GF-D8 (cell line): ENCODE measurements around the gene CTBP2.

ENCODE experiments used
- DNase-seq: peaks from one replicate; lab custom pipeline; 2025; lab: John Stamatoyannopoulos, UW

CTBP2 gene

DNA sequence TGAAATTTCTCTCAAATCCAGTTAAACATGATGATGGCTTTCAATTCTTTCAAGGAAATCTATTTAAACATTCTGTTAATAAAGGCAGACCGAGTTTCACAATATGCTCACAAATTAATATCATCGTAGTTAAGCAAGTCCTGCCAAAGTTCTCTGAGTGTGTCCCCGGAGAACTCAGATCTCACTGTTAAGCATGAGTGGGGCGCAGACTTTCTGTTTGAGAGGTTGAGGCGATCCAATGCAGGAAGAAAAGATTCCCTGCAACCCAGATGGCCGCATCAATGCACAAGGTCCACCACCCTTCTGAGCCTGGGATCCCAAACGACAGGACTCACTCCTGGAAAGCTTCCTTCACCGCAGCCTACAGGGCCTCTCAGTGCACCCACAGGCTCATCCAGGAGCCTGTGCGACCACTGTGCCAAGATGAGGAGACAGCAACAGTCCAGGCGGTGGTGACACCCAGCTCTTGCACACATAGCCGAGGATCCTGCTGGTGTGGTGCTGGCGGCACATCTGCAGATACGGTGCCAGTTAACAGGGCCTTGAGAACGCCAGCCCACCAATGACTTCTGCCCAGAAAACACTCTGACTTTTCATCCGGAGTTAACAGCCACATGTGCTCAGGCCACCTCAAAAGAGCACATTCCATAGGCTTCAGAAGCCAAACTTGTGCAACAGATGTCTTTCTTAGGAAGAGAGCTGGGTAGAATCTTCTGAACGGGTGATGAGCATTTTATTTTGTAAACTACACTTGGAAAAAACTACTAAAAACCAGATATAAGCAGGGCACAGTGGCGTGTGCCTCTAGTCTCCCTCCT lies 116.3 kb downstream of the CTBP2 start:
- no peak for DNase-seq

GRCh38 chr10:125041856-125042506 lies 118.4 kb downstream of the CTBP2 start:
- DNase-seq: no peak

DNA sequence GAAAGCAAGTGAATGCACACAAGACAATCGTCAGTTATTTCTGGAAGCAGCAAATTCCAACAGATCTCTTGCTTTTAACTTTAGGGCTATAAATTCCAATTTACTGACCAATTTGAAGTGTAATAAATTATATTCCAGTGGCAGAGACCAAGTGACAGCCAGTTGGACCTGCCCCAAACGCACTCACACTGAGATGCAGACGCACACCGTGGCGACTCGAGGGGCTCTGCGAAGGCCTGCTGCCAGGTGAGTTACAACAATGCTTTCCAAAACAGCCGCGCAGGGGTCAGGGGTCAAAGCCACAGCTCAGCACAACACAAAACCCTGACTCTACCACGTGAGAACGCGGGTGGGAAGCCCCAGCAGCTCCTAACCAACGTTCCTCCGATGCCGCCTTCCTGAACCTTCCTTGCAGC lies 121.0 kb downstream of the CTBP2 start:
- no peak for DNase-seq

DNA sequence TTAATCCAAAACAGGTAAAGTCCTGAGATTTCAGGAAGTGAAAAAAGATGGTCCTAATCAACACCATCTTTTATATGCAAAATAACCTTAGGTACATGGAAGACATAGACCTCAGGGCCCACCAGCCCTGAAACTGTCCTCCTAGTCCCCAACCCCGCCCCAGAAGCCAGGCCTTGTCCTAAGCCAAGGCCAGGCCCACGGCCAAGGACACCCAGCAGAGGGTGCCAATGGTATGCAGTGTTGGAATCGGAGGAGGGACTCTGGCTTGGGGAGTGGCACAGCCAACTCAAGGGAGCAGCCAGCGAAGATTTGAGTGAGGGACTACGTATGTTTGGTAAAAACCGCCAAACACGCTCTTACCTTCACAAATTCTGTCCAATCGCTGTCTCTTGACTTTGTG lies 121.7 kb downstream of the CTBP2 start:
- no peak for DNase-seq

- no peak for DNase-seq
Measured at GRCh38 chr10:125037145-125037877, 123.1 kb downstream of the CTBP2 start.

DNA sequence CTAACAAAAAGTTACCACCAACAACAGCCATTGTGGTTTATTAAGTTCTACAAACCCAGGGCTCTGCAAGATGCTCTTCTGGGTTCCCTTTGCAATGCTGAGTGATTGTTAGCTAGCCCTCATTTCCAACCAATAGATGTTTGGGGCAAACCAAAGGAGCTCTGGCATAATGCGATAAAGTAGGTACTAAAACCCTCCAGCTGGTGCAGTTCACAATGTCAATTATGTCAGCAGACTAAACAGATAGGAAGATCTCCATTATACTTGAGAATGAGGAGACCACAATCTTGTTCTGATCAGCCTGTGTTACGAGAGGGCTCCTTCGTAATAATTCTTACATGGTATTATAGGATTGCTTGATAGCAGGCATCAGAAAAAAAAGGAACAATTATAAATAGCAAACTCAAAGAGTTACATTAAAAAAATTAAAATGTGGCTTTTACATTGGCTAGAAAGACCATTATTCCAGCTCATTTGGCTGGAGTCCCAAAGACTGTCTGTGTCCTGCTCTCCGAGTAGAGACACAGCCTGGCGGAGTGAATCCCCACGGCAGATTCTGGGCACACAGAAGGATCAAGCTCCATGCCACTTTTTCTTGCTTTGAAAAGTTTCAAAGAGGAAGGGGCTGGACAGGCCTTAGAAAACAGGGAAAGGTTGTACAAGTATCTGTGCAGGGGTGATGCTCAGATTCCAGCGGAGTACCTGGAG lies 124.6 kb downstream of the CTBP2 start:
- DNase-seq: no peak

DNA sequence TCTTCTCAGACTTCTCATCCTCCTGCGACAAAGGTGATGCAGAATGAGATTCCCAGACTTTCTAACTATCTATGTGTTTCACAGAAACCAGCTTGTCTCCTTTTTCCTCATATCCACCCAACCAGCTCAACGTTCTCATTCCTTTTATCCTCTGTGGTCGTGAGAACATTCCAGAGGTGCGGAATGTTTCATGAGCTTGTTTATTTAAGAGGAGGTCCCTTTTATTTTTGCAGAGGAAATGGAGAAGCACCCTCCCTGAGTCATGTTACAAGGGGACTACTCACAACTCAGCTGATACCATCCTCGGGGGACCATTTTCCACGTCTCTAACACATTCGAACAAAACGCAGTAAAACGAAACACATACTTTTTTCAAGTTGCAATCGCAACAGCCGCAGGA lies 125.2 kb downstream of the CTBP2 start:
- no peak for DNase-seq

- DNase-seq: no peak
Measured at GRCh38 chr10:125034675-125035074, 125.7 kb downstream of the CTBP2 start.

DNA sequence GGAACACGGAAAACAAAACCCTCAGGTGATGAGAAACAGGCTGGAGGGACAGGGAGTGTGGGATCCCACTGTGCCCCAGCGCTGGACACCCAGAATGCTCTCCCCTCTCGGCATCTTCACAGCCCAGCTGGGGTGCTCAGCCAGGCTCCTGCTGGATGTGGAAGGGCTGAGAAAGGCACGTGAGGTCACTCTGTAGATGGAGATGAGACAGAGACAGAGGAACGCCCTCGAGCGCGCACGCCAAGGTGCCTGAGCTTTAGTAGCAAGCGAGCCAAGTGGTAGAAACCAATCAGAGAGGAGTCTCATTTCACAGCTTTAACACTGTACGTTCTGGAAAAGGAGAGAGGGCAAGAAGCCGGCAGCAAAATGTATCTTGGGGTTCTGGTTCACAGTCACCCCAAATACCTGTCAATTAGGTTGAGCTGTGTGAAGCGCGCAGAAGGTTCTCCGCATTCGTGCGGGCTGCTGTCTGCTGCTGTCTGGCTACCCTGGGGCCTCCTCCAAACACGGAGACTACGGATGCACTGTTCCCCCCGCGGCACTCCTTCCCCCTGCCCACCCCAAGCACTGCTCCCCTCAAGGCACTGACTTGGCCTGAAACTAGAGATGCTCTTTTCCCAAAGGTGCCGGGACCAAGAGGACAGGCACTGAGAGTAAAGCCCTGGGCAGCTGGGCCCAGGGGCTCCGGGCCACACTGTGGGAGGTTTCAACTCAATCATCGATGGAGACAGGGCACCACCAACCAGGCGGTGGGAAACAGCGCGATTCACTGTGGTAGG lies 127.0 kb downstream of the CTBP2 start:
- no peak for DNase-seq

- no peak for DNase-seq
Measured at GRCh38 chr10:125032474-125033020, 127.8 kb downstream of the CTBP2 start.

- no peak for DNase-seq
Measured at GRCh38 chr10:125030567-125031197, 129.7 kb downstream of the CTBP2 start.

DNA sequence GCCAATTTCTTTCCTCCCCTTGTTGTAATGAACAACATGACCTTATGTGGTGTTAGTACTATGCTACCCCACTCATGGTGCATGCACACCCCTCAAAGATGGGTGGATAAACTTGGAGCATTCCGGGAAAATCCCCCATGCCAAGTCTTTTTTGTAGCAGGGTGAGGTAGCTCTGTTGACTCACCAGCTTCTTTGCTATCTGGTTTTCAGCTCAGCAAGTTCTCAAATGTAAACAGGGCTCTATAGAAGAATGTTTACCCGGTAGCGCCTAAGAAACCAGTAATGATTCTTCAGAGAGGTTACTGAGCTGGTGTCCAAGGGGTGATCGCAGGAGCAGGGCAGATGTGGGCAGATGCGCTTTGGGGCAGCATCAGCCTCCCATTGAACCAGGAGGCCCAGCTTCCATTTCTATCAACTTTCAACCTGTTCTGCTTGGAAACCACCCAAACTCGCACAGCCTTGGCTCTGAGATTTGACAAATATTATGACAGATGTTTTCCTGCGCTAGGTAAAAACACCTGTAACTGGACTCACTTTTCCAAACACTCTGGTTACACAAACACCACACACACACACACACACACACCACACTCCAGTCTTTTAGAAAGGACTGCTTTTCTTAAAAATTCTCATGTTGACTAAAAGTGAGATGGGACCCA lies 130.7 kb downstream of the CTBP2 start:
- no peak for DNase-seq

DNA sequence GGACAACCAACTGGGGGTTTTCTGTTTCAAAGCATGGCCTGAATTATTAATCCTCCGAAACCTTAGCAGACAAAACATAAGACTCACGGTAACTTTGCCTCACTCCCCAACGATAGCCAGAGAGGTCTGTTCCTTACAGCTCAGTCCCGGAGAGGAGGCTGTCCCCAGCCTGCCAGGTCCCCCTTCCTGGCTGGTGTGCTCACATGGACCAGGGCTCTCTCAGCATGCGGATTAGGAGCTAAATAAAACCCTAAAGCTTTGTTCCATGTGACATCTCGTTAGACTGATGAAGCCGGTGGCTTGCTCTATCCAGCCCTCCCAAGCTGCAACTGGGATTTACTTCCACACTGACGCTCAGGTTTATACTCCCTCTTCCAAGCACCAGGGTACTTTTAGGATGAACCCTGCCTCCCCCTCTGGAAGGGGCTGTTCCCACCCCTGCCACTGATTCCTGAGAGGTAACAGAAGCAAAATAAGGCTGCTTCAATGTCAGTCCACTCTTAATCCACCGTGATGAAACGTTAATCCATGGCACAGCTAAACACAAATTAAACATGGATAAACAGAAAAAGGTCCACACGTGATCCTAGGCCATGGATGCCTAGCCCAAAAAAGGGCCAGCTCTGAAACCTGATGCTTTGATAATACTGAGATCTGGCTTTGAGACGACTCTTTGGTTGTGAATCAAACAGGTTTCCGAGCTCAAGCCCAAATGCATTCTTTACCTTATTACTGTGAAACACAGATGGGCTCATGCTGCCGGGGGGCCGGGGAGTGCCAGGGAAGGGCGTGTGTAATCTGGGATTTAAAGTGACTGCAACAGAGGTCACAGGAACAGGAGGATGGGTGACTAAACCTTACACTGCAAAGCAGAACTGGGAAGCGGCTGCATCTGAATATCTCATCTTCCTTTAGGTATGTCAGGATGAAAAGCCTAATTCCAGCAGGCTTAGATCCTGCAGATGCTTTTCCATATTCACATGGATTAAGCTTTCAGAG lies 132.2 kb downstream of the CTBP2 start:
- DNase-seq: no peak

- DNase-seq: no peak
Measured at GRCh38 chr10:125026974-125027735, 133.2 kb downstream of the CTBP2 start.

GRCh38 chr10:125026036-125026931 lies 134.1 kb downstream of the CTBP2 start:
- no peak for DNase-seq

DNA sequence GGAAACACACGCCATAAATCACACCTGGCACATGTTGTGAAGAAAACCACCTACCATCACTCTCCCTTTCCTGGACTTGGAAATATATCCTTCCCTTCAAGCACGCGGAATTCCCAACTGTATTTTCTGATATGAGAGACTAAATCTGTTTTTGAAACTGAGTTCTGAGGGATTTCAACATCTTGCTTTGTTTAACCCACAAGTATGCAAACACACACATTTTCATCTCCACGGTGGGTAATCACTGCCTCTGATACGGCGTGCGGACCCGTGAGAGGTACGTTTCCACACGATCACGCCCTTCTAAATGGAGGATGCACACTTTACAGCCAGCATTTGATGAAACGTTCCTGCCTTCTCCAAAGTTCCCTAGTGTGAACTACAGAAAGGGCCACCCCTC lies 135.0 kb downstream of the CTBP2 start:
- DNase-seq: no peak
